Brain microvascular endothelial cell (primary cell): ENCODE results near the gene JOSD1.

Source experiments
- DNase-seq: peaks from one replicate; pipeline ENCODE4 v3.0.0-alpha.2; 2020
- H3K27ac ChIP-seq: fragments of 250-450 bp; sonication (Bioruptor Pico); 2 replicates; pipeline ENCODE4 v1.5.1; 2020; ENCODE audit warnings: mild to moderate bottlenecking, moderate library complexity
- H3K27me3 ChIP-seq: fragments of 250-450 bp; sonication (Bioruptor Pico); replicated peaks from 2 replicates; pipeline ENCODE4 v1.5.1; 2020; ENCODE audit warnings: mild to moderate bottlenecking
- H3K36me3 ChIP-seq: fragments of 250-450 bp; sonication (Bioruptor Pico); replicated peaks from 2 replicates; pipeline ENCODE4 v1.5.1; 2020; ENCODE audit warnings: mild to moderate bottlenecking
- H3K4me3 ChIP-seq: 2 replicates; pipeline ENCODE4 v1.5.1; 2011; ENCODE audit warnings: low read depth, mild to moderate bottlenecking, control low read depth, low read length, moderate library complexity
- in situ Hi-C: cut with HindIII; loops from 2 replicates; pipeline ENCODE4 v1.10.0; 2017; ENCODE audit warnings: low sequenced_read_pairs, low pct_ligation_motif_present
- TF ChIP-seq, protein P1 (sequence below): IDR thresholded peaks from 2 replicates; pipeline ENCODE4 v1.5.1; 2011; ENCODE audit warnings: low read depth, mild to moderate bottlenecking, moderate library complexity, low read length, control low read depth, inconsistent platforms; ENCODE audit errors: missing control alignments

JOSD1 gene

DNA sequence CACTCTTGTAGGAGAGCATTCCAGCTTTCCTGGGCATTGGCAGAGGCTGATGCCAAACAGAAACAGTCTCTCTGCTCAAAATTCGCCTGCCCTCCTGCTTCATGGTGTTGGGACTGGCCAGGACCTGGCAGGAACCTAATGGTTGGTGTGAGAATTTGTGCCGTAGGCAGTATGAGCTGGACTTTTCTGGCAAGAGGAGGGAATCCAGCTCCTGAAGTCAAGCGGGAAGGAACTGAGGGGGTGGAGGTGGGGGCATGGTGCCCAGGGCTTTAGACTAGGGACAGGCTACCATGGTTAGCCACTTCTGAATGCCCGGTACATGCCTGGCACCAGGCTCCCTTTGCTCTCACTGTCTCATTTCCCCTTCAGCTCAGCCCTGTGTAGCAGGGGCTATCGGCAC, 25.9 kb downstream of the JOSD1 start:
- no peak overlapping the region for H3K4me3 ChIP-seq

DNA sequence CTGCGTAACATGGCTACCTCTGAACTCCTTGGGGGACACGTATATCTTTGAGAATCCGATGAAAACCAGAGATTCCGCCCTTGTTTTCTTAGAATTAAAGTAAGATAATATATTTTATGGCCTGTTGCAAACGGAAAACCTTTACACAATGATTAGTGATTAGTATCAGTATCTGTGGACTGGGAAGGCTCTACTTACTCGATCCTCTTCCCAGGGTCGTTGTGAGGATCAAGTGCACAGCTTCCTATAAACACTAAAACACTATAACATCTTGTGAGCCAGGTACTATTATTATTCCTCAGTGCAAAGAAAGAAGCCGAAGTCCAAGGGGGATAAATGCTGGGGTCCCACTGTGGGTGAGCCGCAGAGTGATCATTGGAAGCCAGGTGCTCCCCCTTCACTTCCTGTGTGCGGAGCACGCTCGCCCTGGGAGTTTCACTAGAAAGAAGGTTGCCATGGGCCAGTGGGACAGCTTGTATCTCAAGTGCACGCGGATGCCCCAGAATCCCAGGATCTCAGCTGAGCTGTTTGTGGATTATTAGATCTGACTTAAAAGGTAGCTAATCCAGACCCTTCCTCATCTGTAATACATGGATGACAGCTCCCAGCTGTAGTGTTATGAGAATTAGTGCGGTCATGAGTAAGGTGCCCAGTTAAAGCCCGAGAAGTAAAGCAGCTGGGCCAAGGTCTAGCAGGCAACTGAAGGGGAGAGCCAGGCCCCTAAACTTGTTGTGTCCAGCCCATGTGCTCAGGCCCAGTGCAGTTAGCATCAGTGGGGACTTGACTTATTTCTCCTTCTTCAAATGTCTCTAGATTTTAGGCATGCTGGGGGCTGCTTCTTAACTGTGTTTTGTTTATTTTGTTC, 43.5 kb downstream of the JOSD1 start:
- TF ChIP-seq, protein P1, sequence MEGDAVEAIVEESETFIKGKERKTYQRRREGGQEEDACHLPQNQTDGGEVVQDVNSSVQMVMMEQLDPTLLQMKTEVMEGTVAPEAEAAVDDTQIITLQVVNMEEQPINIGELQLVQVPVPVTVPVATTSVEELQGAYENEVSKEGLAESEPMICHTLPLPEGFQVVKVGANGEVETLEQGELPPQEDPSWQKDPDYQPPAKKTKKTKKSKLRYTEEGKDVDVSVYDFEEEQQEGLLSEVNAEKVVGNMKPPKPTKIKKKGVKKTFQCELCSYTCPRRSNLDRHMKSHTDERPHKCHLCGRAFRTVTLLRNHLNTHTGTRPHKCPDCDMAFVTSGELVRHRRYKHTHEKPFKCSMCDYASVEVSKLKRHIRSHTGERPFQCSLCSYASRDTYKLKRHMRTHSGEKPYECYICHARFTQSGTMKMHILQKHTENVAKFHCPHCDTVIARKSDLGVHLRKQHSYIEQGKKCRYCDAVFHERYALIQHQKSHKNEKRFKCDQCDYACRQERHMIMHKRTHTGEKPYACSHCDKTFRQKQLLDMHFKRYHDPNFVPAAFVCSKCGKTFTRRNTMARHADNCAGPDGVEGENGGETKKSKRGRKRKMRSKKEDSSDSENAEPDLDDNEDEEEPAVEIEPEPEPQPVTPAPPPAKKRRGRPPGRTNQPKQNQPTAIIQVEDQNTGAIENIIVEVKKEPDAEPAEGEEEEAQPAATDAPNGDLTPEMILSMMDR, result no peak
- Histone ChIP-seq H3K27me3 (no peaks in the 10 kb centered on the region), H3K4me3 (peak overlapping the region; percentile 91), H3K36me3 (no peaks in the 10 kb centered on the region), H3K27ac (peak overlapping the region; percentile 100)
- in situ Hi-C loops, result no loop called here
- peak; percentile 14 for DNase-seq

More for the DNA sequence above, 25.9 kb downstream of the JOSD1 start:
- Histone ChIP-seq H3K27ac (no peak overlapping the region), H3K27me3 (no peaks in the 10 kb centered on the region), H3K36me3 (peaks cover 12% of the 10 kb centered on the region)
- DNase-seq, result no peak
- TF ChIP-seq, protein P1, result no peak
- in situ Hi-C loops, result no loop called here

- TF ChIP-seq, protein P1, result no peak
- in situ Hi-C loops, result no loop called here
- H3K27ac ChIP-seq, result peak within 1 kb of the TSS; percentile 100
- H3K4me3 ChIP-seq, result peak within 1 kb of the TSS; percentile 91
- H3K27me3 ChIP-seq, result no peaks in the 10 kb centered on the region
- DNase-seq, result peak; percentile 83
- H3K36me3 ChIP-seq, result no peaks in the 10 kb centered on the region
Observed at GRCh38 chr22:38656256-38657044, 44.3 kb downstream of the JOSD1 start, which contains the start of the genes CBY1 and FAM227A. TSS of gene CBY1 (plus strand) at chr22:38656638. CDS start at chr22:38668055, 11,417 bp downstream. TSS of gene FAM227A (minus strand) at chr22:38656392. CDS start at chr22:38650168, 6,224 bp downstream.

- H3K27ac ChIP-seq, result peak overlapping the region; percentile 100
- H3K27me3 ChIP-seq, result no peaks in the 10 kb centered on the region
- peak; percentile 1 for DNase-seq
Observed at GRCh38 chr22:38655519-38656255, 45.1 kb downstream of the JOSD1 start.

DNA sequence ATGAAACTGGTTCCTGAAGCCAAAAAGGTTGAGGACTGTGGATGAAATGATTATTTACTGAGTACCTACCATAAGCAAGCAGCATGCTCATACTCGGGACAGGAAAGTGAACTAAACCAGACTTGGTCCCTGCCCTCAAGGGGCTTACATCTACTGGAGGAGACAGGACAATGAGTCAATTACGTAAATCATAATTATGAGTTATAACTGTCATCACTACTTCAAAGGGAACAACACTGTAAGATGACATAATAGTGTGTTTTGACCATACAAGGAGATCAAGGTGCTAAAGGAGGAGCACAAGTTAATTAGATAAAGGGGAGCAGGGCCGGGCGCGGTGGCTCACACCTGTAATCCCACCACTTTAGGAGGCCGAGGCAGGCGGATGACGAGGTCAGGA, 47.0 kb downstream of the JOSD1 start:
- H3K36me3 ChIP-seq, result no peaks in the 10 kb centered on the region
- H3K4me3 ChIP-seq, result no peak overlapping the region
- TF ChIP-seq, protein P1, result no peak
- no peaks in the 10 kb centered on the region for H3K27me3 ChIP-seq
- no peak overlapping the region for H3K27ac ChIP-seq
- DNase-seq, result no peak
- in situ Hi-C loops, result no loop called here

More at GRCh38 chr22:38655519-38656255, 45.1 kb downstream of the JOSD1 start:
- H3K36me3 ChIP-seq, result no peaks in the 10 kb centered on the region
- in situ Hi-C loops, result no loop called here
- H3K4me3 ChIP-seq, result peak overlapping the region; percentile 91
- TF ChIP-seq, protein P1, result no peak
